Measurements from ENCODE around the gene GRHPR. TPM values are rescaled to one million over a fixed set of nuclear protein-coding genes. Genes with fewer than 3 reads are reported as not detected.

GRHPR gene
- polyA plus RNA-seq, 1 of the 3 experiments (the other 2 are of a cell fraction) = 206 TPM

- CTCF ChIA-PET = no interaction called here
- Histone ChIP-seq H3K36me3 (replicated peaks in 1 of 2; ENCODE audit: control insufficient read depth in 1 of 2, insufficient read depth in 2 of 2, low read length in 1 of 2) (peaks cover 18 to 49% of the 10 kb centered on the region in 2 experiments), H3K9me3 (no peaks in the 10 kb centered on the region), H3F3A (replicated peaks; ENCODE audit: insufficient read depth) (peaks cover 6% of the 10 kb centered on the region), H3K27ac (ENCODE audit: low read depth in 2 of 2, low read length in 1 of 2) (no peak overlapping the region), H3K27me3 (ENCODE audit: insufficient read depth) (no peaks in the 10 kb centered on the region), H2AFZ (ENCODE audit: low read depth) (no peak overlapping the region), H3K4me2 (no peak overlapping the region), H4K20me1 (ENCODE audit: insufficient read depth) (peaks cover 69% of the 10 kb centered on the region), H3K79me2 (ENCODE audit: insufficient read depth) (peaks cover 96% of the 10 kb centered on the region), H3K9ac (no peak overlapping the region), H3K9me2 (no peaks in the 10 kb centered on the region), H3K4me3 (ENCODE audit: low read depth in 2 of 2, low read length in 1 of 2) (no peak overlapping the region), H3K4me1 (ENCODE audit: control insufficient read depth in 1 of 2, insufficient read depth in 2 of 2, low read depth in 1 of 2, low read length in 1 of 2) (peaks cover 0 to 8% of the 10 kb centered on the region in 2 experiments; a peak in 2 of 4 replicates)
- DNase-seq = no peak
- WGBS (ENCODE audit: low lambda C conversion rate) = 85% methylated on average over 6 of the region's 6 CpGs
- TF ChIP-seq MAX (IDR thresholded peaks at IDR 0.05; ENCODE audit: low read depth) (no peak), PBX3 (IDR thresholded peaks at IDR 0.05) (no peak), JUND (IDR thresholded peaks at IDR 0.05) (no peak), FOXJ3 (CRISPR knock-in tag; IDR thresholded peaks at IDR 0.05) (no peak), USF1 (IDR thresholded peaks at IDR 0.05; ENCODE audit: borderline replicate concordance, low read depth) (no peak), TCF12 (IDR thresholded peaks at IDR 0.05) (no peak), IRF3 (IDR thresholded peaks at IDR 0.05; ENCODE audit: low read depth, low read length) (no peak), RFX5 (IDR thresholded peaks at IDR 0.05; ENCODE audit: low read length) (no peak), RAD21 (IDR thresholded peaks at IDR 0.05; ENCODE audit: low read length) (no peak), EZH2phosphoT487 (IDR thresholded peaks at IDR 0.05; ENCODE audit: borderline replicate concordance, low read depth) (no peak)
- POLR2A ChIA-PET = no interaction called here
Observed at GRCh38 chr9:37445832-37446231, 23.3 kb downstream of the GRHPR start.

- no peak overlapping the region for H2AFZ ChIP-seq (ENCODE audit: low read depth)
- H3K4me1 ChIP-seq (ENCODE audit: control insufficient read depth in 1 of 2, insufficient read depth in 2 of 2, low read depth in 1 of 2, low read length in 1 of 2) = peaks cover 0 to 8% of the 10 kb centered on the region in 2 experiments; a peak in 2 of 4 replicates
- no peak overlapping the region for H3K4me3 ChIP-seq (ENCODE audit: low read depth in 2 of 2, low read length in 1 of 2)
- no peaks in the 10 kb centered on the region for H3K27me3 ChIP-seq (ENCODE audit: insufficient read depth)
- no peak overlapping the region; a peak in 1 of 4 replicates for H3K27ac ChIP-seq (ENCODE audit: low read depth in 2 of 2, low read length in 1 of 2)
- H4K20me1 ChIP-seq (ENCODE audit: insufficient read depth) = peaks cover 66% of the 10 kb centered on the region
- DNase-seq = no peak
- H3K4me2 ChIP-seq = no peak overlapping the region
- H3K79me2 ChIP-seq (ENCODE audit: insufficient read depth) = peaks cover 98% of the 10 kb centered on the region
- peaks cover 12 to 44% of the 10 kb centered on the region in 2 experiments for H3K36me3 ChIP-seq (replicated peaks in 1 of 2; ENCODE audit: control insufficient read depth in 1 of 2, insufficient read depth in 2 of 2, low read length in 1 of 2)
- H3K9ac ChIP-seq = no peak overlapping the region
- ChIA-PET CTCF (interaction anchor here (1.0 kb wide), 1 partner anchor 10 kb away, joined by 3 read pairs; no protein-coding TSS in a partner anchor), POLR2A (no interaction called here)
- no peaks in the 10 kb centered on the region for H3K9me3 ChIP-seq
- no peaks in the 10 kb centered on the region for H3K9me2 ChIP-seq
- peaks cover 6% of the 10 kb centered on the region for H3F3A ChIP-seq (replicated peaks; ENCODE audit: insufficient read depth)
- 94% methylated on average over 4 of the region's 4 CpGs for WGBS (ENCODE audit: low lambda C conversion rate)
- no peak for TF ChIP-seq RXRA (IDR thresholded peaks at IDR 0.05; ENCODE audit: borderline replicate concordance, low read depth)
- TF ChIP-seq TAF1 (IDR thresholded peaks at IDR 0.05; ENCODE audit: borderline replicate concordance, low read depth, low read length) = no peak
- TF ChIP-seq ZBTB33 (IDR thresholded peaks at IDR 0.05; ENCODE audit: borderline replicate concordance, low read depth) = no peak
- TF ChIP-seq EP300 (IDR thresholded peaks at IDR 0.05; ENCODE audit: borderline replicate concordance in 1 of 2, low read depth in 1 of 2, low read length in 1 of 2) = no peak
- TF ChIP-seq TEAD4 (IDR thresholded peaks at IDR 0.05; ENCODE audit: borderline replicate concordance, insufficient read depth) = no peak
- no peak for TF ChIP-seq EZH2phosphoT487 (IDR thresholded peaks at IDR 0.05; ENCODE audit: borderline replicate concordance, low read depth)
- TF ChIP-seq RAD21 (IDR thresholded peaks at IDR 0.05; ENCODE audit: low read length) = no peak
- TF ChIP-seq FOXJ3 (CRISPR knock-in tag; IDR thresholded peaks at IDR 0.05) = no peak
- no peak for TF ChIP-seq ELF1 (IDR thresholded peaks at IDR 0.05)
- TF ChIP-seq REST (IDR thresholded peaks at IDR 0.05; ENCODE audit: low read depth, low read length) = no peak
- no peak for TF ChIP-seq PBX3 (IDR thresholded peaks at IDR 0.05)
Observed at GRCh38 chr9:37446401-37446800, 23.9 kb downstream of the GRHPR start.

Measured in SK-N-SH (cell line).